GM21786 (cell line): Measurements from ENCODE around the gene HOXA5.

ENCODE experiments used
- ATAC-seq: cut with Tn5 transposase; IDR thresholded peaks from one replicate; pipeline ENCODE4 v1.9.1; 2021; ENCODE audit not compliant: unreplicated experiment

HOXA5 gene

DNA sequence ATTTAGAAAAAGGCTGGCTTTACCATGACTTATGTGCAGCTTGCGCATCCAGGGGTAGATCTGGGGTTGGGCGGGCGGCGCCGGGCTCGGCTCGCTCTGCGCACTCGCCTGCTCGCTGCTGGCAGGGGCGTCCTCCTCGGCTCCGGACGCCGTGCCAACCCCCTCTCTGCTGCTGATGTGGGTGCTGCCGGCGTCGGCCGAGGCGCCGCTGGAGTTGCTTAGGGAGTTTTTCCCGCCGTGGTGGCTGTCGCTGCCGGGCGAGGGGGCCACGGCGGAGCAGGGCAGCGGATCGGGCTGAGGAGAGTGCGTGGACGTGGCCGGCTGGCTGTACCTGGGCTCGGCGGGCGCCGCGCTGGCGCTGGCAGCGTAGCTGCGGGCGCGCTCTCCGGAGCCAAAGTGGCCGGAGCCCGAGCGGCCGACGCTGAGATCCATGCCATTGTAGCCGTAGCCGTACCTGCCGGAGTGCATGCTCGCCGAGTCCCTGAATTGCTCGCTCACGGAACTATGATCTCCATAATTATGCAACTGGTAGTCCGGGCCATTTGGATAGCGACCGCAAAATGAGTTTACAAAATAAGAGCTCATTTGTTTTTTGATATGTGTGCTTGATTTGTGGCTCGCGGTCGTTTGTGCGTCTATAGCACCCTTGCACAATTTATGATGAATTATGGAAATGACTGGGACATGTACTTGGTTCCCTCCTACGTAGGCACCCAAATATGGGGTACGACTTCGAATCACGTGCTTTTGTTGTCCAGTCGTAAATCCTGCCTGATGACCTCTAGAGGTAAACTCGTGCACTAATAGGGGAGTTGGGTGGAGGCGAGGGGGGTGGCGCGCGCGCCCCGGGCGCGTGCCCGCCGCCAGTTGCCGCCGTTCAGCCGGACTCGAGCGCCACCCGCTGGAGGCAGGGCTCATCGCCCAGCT lies at the start of gene HOXA5:
HOXA5 (minus strand) TSS at position 659 of the 927 bp plus-strand sequence; CDS start at position 585, 74 bp downstream.
- no peak for ATAC-seq

DNA sequence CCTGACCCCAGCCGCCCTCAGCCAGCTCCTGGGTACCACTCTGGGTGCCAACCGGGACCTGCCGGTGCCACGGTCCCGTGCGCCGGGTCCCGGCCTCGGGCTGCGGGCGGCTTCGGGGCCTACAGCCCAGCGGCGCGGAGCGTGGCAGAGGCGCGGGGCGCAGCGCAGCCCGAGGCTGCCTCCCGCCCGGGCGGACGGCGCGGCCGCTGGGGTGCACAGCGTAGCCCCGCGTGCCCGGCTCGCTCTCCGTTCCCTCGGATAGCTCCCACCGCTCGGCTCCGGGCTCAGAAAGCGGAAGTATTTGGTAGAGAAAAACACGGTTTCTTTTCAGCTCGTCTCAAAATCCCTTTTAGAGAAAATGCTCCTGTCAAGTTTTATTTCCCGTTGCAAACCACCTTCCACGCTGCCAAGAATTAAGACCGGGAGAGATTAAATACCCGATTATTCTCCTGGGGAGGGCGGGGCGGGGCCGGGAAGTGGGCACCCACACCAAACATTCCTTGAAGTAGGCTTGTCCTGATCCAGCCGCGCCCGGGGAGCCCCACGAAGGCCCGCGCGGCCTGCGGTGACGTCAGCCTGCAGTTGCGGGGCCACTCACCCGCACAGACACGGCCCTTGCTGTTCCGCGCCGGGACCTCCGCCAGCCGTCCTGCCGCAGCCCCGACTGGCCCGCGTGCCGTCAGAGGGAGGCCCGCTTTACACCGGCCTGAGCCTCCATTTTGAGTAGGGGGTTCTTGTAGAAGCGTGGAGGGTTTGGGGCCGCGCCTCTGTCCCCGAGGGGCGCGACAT lies 49.3 kb upstream of the HOXA5 start:
- ATAC-seq, result no peak

DNA sequence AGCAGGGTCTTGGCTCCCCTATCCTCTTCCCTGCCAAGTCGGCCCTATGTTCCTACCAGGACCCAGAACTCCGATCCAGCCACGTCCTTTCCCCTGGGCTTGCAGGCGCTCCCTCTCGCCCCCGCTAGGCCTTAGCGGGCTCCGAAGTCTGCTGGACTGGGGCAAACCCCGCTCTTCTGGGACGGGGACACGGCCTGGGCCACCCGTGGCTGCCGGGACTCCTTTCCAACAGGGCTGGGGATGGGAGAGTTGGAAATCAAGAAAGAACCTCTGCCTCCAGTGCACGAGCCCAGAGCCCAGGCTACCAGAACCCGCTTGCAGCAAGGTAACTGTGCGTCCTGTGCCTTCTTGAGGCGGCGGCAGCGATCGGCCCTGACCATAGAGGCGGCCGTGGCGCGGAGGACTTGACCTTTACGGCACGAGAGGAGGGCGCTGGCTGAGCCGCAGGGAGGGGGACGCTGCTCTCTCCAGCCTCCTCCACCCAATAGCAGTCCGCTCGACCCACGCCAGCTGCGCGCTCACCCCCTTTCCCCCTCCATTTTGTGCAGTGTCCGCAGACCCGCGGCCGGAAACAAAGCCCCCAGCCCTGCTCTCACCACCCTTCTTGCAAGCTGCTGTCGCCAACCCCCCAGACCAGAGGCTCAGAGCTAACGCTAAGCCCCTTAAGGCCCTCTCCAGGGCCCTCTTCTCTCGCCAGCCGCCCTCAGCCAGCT lies 48.5 kb upstream of the HOXA5 start:
- no peak for ATAC-seq

DNA sequence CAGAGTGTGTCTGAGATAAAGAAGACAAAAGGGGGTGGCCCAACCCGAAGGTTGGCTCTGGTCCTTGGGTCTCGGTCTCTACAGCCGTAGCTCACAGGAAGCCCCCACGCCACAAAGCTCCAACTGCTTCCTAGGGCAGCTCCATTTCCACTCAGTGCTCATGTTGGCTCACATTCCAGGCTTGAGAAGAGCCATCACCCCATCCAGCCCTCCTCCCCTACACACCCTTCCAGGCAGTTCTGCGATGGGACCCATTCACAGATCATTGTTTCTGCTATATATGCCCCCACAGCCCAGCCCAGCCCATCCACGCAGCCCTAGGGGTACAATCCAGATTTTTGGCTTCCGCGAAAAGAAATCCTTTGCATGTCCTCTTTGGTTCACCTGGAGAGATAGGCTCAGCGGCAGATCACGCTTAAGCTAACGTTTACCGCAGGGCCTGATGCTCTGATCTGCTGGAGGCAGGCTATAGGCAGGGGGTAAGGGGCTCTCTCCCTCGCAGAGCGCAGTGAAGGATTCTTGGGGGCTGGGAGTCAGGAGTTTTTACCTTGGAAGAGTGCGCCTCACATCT lies 47.8 kb upstream of the HOXA5 start:
- no peak for ATAC-seq

DNA sequence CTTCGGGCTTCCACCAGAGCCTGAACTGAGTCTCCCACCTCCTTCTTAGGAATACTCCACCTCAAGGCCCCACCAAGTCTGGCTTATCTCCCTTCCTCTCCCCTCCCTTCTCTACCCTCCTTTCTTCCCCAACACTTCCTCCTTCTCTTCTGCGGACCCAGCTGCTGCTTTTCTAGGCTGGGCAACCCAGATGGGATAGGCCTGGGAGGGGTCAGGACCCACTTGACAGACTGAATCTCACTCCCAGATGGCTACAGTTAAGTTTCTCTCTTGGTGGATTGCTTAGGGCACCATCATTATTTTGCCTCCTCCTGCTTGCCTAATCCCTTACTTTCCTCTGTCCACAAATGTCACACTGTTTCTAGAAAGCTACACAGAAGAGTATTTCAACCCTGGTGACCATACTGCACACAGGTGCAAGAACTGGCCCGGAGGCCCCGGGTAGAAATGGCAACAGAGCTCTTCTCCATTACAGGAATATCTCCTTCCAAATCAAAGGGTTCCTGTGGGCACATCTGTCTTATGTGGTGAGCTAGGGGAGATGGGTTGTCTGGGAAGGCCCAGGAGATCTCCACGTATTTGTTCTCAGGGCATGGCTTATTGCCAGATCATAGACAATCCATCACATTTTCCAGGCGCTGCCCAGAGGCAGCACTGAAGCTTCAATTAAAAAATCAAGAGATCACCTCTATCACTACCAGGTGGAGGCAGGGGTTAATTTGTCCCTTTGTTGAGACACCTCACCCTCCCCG lies 46.7 kb upstream of the HOXA5 start:
- no peak for ATAC-seq

GRCh38 chr7:27189295-27189996 lies 46.0 kb upstream of the HOXA5 start:
- no peak for ATAC-seq

- no peak for ATAC-seq
Observed at GRCh38 chr7:27188386-27189294, 45.2 kb upstream of the HOXA5 start.

DNA sequence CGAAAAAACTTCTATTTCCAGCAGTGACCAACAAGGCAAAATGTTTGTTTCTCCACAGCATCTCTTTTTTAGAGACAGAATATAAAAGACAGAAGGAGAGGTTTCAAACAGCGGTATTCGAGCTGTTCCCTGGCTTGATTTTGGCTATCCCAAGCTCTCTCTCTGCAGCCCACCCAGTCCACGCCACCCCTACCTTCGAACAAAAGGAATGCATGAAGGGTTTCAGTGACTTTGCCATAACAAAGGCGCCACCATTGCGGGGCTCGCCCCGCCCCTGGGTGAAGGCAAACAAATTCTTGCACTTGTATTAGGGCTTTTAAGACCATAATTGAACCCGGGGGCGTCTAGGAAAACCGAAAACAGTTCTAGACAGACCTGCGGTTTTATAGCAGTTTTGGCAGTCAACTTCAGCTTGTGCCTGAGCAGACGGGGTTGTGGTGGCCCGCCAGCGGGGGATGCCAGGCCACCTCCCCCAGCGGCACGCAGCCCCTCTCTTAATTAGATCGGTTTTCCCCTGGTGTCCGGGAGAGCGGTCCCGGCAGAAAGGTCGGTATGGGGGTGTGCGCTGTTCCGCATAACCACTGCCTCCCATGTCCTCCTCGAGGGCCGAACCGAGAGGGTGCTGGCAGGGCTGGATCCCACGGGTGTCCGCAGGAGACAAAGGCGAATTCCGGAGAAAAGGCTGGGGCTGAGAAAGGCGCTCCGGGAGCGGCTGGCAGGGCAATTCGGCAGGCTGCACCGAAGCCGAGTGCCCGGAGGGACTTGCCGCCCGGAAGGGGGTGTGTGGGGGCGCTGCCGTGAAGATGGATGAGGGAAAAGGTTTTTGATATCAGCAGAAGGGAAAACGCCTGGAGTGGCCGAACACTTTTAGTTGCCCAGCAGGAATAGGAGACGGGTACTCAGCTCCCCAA lies 44.2 kb upstream of the HOXA5 start:
- ATAC-seq, result no peak

DNA sequence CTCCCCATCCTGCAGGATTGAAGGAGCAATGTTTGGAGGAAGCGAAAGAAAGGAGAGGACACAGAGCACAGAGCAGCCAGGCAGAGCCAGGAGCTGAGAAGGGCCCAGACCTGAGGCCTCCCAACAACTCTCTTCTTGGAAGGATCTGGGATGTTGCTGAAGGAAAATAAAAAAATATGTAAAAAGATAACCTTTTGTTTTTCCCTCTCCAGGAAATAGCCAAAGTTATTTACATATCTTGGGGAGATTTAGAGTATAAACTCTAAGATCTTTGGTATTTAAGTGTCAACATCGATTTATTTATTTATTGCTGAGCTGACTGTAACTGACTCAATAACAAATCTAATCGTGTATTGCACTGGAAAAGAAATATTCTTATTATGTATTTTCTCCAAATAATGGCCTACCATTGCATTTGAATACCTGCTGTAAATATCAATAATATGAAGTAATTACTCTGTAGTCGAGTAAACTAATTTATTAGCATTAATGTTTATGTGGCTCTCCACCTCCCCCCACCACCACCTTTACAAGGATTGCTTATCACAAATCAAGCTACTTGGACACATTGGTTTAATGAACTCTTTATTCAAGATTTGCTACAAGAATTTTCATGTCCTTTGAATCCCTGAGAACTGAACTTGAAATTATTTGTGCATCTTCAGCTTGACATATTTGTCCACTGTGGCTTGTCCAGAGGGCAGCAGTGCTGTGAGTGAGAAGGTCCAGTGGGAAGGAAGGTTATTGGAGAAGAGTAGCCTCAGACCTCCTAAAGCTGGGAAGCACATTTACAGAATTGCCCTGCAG lies 43.4 kb upstream of the HOXA5 start:
- no peak for ATAC-seq

DNA sequence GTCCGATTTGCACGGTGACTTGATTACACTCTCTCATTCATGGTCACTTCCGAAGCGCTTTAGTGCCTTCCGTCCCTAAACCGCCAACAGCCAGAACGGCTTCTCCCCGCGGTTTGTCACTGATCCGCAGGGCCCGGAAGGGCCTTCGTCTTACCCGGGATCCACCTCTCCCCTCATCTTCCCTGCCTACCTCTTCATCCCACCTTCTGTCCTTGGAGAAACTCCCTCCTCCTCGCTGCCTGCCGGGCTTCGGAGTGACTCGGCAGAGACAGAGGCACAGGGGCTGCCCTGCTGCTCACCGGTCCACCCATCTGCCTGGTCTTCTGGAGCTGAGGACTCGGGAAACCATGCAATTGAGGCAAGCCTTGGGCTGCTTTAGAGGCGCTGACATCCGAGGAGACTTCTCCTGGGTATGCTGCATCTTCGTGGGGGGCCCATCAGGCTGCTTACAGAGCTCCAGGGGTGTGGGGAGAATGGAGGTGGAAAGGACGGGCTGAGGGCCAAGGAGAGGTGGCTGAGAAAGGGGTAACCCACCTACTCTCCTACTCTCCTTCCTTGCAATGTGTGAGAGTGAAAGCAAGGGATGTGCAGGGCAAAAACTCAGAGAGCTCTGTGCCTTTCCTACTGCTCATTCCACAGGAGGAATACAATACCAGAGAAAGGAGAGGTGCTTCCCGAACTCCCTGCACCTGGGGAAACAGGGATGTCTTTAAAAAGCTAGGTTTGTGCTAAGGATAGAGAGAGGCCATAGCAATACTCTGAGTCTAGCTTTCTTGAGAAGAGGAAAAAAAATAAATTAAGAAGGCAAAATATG lies 42.6 kb upstream of the HOXA5 start:
- ATAC-seq, result no peak

DNA sequence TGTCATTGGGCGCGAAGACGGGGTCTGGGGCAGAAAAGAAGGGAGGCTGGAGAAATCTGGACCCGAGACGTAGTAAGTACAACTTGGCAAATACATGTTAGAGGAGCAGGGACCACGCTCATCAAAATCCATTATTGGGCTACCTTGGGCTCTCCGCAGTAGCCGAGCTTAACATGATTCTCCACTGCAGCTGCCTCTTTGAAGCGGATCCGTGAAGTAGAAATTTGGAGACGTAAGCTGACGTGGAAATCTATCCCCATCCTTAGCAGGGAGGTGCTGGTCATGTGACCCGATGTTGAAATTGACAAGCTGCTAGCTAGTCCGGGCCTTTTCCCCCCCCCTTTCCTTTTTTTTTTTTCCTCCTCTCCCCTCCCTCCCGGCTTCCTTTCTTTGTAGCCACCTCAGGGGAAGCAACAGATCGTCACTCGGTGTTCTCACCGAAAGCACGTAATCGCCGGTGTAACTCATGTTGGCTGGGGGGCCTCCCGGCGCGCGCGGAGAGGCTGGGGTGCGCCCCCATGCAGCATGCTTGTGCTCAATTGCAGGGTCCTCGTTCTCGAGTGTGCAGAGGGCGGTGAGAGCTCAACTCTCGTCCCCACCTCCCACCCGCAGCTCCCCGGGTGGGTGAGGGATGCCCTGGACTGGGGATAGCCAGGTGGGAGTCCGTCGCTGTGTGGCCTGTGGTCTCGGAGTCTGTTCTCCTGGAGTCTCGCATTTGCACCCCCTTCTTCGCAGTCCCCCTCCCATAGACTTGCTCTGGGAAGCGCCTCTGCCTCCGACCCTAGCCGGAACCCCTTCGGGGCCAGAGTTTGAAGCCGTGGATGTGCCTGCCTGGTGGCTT lies 41.8 kb upstream of the HOXA5 start, which contains the start of gene HOXA11:
HOXA11 (minus strand) TSS at position 220 of the 841 bp plus-strand sequence; CDS start at position 132, 88 bp downstream.
- ATAC-seq, result no peak

DNA sequence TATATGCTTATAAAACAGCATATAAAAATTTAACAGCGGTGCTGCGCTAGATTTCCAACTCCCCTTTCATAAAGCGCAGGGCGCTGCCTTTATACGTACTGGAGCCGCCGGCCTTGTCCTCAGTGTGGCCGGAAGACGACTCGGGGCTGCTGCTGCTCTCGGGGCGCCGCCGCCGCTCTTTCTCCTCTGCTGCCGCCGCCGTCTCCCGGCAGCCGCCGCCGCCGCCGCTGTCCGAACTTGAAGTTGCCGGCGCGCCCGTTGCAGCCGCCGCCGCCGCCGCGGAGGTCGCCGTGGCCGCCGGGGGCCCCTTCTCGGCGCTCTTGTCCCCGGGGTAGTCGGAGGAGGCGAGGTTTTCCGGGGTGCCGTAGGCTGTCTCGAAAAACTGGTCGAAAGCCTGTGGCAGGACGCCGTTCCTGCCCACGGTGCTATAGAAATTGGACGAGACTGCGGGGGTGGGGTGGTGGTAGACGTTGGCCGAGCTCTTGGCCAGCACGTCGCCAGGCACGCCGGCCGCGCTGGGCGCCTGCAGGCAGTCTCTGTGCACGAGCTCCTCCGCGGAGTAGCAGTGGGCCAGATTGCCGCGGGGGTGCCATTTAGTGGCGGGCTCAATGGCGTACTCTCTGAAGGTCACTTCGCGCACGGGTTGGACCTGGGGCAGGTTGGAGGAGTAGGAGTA lies 41.0 kb upstream of the HOXA5 start:
- ATAC-seq, result no peak

- no peak for ATAC-seq
Observed at GRCh38 chr7:27183682-27184336, 40.3 kb upstream of the HOXA5 start.
